ENCODE measurements around the gene LRRC7. TPM values are rescaled to one million over a fixed set of nuclear protein-coding genes. Genes with fewer than 3 reads are reported as not detected.

LRRC7 gene
- total and polyA plus RNA-seq, 2 of the 13 experiments (the other 11 are each of a cell fraction or from before 2014, with no cell fraction given) = not detected

GRCh38 chr1:69737527-69738185 lies 169.9 kb downstream of the LRRC7 start (continued):
- TF ChIP-seq ZNF318 (CRISPR knock-in tag; IDR thresholded peaks at IDR 0.05) = no peak
- no peak for TF ChIP-seq RARG (CRISPR knock-in tag; IDR thresholded peaks at IDR 0.05; ENCODE audit: low read depth)
- no peak for TF ChIP-seq ZC3H13 (CRISPR knock-in tag; IDR thresholded peaks at IDR 0.05)
- TF ChIP-seq ARID4A (CRISPR knock-in tag; IDR thresholded peaks at IDR 0.05; ENCODE audit: borderline replicate concordance) = no peak
- TF ChIP-seq ZNF317 (CRISPR knock-in tag; IDR thresholded peaks at IDR 0.05) = peak; percentile 94
- no peak for TF ChIP-seq HOXD1 (CRISPR knock-in tag; IDR thresholded peaks at IDR 0.05)
- TF ChIP-seq MTF2 (CRISPR knock-in tag; IDR thresholded peaks at IDR 0.05; ENCODE audit: borderline replicate concordance) = no peak
- TF ChIP-seq, protein P1, sequence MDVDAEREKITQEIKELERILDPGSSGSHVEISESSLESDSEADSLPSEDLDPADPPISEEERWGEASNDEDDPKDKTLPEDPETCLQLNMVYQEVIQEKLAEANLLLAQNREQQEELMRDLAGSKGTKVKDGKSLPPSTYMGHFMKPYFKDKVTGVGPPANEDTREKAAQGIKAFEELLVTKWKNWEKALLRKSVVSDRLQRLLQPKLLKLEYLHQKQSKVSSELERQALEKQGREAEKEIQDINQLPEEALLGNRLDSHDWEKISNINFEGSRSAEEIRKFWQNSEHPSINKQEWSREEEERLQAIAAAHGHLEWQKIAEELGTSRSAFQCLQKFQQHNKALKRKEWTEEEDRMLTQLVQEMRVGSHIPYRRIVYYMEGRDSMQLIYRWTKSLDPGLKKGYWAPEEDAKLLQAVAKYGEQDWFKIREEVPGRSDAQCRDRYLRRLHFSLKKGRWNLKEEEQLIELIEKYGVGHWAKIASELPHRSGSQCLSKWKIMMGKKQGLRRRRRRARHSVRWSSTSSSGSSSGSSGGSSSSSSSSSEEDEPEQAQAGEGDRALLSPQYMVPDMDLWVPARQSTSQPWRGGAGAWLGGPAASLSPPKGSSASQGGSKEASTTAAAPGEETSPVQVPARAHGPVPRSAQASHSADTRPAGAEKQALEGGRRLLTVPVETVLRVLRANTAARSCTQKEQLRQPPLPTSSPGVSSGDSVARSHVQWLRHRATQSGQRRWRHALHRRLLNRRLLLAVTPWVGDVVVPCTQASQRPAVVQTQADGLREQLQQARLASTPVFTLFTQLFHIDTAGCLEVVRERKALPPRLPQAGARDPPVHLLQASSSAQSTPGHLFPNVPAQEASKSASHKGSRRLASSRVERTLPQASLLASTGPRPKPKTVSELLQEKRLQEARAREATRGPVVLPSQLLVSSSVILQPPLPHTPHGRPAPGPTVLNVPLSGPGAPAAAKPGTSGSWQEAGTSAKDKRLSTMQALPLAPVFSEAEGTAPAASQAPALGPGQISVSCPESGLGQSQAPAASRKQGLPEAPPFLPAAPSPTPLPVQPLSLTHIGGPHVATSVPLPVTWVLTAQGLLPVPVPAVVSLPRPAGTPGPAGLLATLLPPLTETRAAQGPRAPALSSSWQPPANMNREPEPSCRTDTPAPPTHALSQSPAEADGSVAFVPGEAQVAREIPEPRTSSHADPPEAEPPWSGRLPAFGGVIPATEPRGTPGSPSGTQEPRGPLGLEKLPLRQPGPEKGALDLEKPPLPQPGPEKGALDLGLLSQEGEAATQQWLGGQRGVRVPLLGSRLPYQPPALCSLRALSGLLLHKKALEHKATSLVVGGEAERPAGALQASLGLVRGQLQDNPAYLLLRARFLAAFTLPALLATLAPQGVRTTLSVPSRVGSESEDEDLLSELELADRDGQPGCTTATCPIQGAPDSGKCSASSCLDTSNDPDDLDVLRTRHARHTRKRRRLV (CRISPR knock-in tag; IDR thresholded peaks at IDR 0.05) = no peak

Data from HepG2 (cell line).